ENCODE data around the gene KLHL42.

- TF ChIP-seq, protein P1, sequence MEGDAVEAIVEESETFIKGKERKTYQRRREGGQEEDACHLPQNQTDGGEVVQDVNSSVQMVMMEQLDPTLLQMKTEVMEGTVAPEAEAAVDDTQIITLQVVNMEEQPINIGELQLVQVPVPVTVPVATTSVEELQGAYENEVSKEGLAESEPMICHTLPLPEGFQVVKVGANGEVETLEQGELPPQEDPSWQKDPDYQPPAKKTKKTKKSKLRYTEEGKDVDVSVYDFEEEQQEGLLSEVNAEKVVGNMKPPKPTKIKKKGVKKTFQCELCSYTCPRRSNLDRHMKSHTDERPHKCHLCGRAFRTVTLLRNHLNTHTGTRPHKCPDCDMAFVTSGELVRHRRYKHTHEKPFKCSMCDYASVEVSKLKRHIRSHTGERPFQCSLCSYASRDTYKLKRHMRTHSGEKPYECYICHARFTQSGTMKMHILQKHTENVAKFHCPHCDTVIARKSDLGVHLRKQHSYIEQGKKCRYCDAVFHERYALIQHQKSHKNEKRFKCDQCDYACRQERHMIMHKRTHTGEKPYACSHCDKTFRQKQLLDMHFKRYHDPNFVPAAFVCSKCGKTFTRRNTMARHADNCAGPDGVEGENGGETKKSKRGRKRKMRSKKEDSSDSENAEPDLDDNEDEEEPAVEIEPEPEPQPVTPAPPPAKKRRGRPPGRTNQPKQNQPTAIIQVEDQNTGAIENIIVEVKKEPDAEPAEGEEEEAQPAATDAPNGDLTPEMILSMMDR (IDR thresholded peaks at IDR 0.05): no peak
- no peak for TF ChIP-seq POLR2AphosphoS5 (IDR thresholded peaks at IDR 0.05; ENCODE audit: insufficient read depth in 1 of 2, low read depth in 1 of 2)
- TF ChIP-seq POLR2A (IDR thresholded peaks at IDR 0.05): no peak
These were observed 72.1 kb downstream of the KLHL42 start for GRCh38 chr12:27852117-27852516.
